ENCODE results near the gene FGF14.

GRCh38 chr13:102333320-102334198 is 68.3 kb downstream of the FGF14 start:
- no peak for TF ChIP-seq CTCF (IDR thresholded peaks at IDR 0.05)
- no peak for TF ChIP-seq EZH2phosphoT487 (IDR thresholded peaks at IDR 0.05)

Measured in neural progenitor cell (in vitro differentiated cells).